GM12873 (cell line): ENCODE results near the gene GRSF1.

ENCODE experiments used
- CTCF ChIP-seq: IDR thresholded peaks from 2 replicates; pipeline ENCODE4 v1.5.1; 2012; ENCODE audit warnings: low read depth, mild to moderate bottlenecking, moderate library complexity, low read length, control low read depth; ENCODE audit not compliant: insufficient read depth; ENCODE audit errors: missing control alignments

Gene GRSF1

GRCh38 chr4:70839589-70840093, at the start of gene GRSF1:
Gene GRSF1 (minus strand): TSS chr4:70839890. CDS start chr4:70839827, 63 bp downstream.
- peak; percentile 10 for TF ChIP-seq CTCF

GRCh38 chr4:70885174-70885573, 45.5 kb upstream of the GRSF1 start:
- TF ChIP-seq CTCF: no peak

GRCh38 chr4:70880739-70881138, 41.0 kb upstream of the GRSF1 start:
- TF ChIP-seq CTCF: no peak

- no peak for TF ChIP-seq CTCF
Measured at GRCh38 chr4:70877556-70877955, 37.9 kb upstream of the GRSF1 start.

GRCh38 chr4:70874268-70875156, 34.8 kb upstream of the GRSF1 start:
- no peak for TF ChIP-seq CTCF

GRCh38 chr4:70873216-70873615, 33.5 kb upstream of the GRSF1 start:
- no peak for TF ChIP-seq CTCF

GRCh38 chr4:70868778-70869177, 29.1 kb upstream of the GRSF1 start:
- TF ChIP-seq CTCF: no peak
